Brain microvascular endothelial cell (primary cell): Measurements from ENCODE around the gene ZNF443.

Source experiments
- DNase-seq: peaks from one replicate; pipeline ENCODE4 v3.0.0-alpha.2; 2020
- H3K27ac ChIP-seq: fragments of 250-450 bp; sonication (Bioruptor Pico); 2 replicates; pipeline ENCODE4 v1.5.1; 2020; ENCODE audit warnings: mild to moderate bottlenecking, moderate library complexity
- H3K27me3 ChIP-seq: fragments of 250-450 bp; sonication (Bioruptor Pico); replicated peaks from 2 replicates; pipeline ENCODE4 v1.5.1; 2020; ENCODE audit warnings: mild to moderate bottlenecking
- H3K36me3 ChIP-seq: fragments of 250-450 bp; sonication (Bioruptor Pico); replicated peaks from 2 replicates; pipeline ENCODE4 v1.5.1; 2020; ENCODE audit warnings: mild to moderate bottlenecking
- H3K4me3 ChIP-seq: 2 replicates; pipeline ENCODE4 v1.5.1; 2011; ENCODE audit warnings: low read depth, mild to moderate bottlenecking, control low read depth, low read length, moderate library complexity
- CTCF ChIP-seq: IDR thresholded peaks from 2 replicates; pipeline ENCODE4 v1.5.1; 2011; ENCODE audit warnings: low read depth, mild to moderate bottlenecking, moderate library complexity, low read length, control low read depth, inconsistent platforms; ENCODE audit errors: missing control alignments
- in situ Hi-C: cut with HindIII; loops from 2 replicates; pipeline ENCODE4 v1.10.0; 2017; ENCODE audit warnings: low sequenced_read_pairs, low pct_ligation_motif_present

Gene ZNF443

DNA sequence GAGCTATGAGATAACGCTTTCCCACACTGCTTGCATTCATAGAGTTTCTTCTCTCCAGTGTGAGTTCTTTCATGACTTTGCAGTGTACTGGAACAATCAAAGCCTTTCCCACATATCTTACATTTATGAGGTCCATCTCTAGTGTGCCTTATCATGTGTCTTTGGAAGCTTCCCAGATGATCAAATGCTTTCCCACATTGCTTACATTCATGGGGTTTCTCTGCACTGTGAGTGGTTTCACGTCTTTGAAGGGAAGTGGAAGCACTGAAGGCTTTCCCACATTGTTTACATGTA, 60.4 kb downstream of the ZNF443 start:
- Histone ChIP-seq H3K27ac (no peak overlapping the region), H3K36me3 (no peaks in the 10 kb centered on the region), H3K27me3 (no peaks in the 10 kb centered on the region), H3K4me3 (no peak overlapping the region)
- no peak for TF ChIP-seq CTCF
- DNase-seq = no peak
- in situ Hi-C loops = no loop called here

DNA sequence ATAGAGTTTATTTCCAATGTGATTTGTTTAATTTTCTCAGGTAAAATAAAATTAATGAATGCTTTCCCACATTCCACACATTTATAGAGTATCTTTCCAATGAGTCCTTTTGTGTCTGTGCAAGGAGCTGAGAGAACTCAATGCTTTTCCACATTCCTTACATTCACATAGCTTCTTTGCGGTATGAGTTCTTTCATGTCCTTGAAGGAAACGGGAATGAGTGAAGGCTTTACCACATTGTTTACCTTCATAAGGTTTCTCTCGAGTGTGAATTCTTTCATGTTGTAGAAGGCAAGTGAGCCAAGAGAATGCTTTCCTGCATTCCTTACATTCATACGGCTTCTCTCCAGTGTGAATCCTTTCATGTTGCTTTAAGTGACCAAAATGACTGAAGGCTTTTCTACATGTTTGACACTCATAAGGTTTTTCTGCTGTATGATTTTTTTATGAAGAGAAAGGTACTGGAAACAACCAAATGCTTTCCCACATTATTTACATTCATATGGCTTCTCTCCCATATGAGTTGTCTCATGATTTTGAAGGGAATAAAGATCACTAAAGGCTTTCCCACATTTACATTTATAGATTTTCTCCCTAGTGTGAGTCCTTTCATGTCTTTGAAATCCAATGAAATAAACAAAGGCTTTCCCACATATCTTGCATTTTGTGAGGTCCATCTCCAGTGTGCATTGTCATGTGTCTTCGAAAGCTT, 60.9 kb downstream of the ZNF443 start:
- no peak overlapping the region for H3K27ac ChIP-seq
- no peaks in the 10 kb centered on the region for H3K27me3 ChIP-seq
- H3K36me3 ChIP-seq = no peaks in the 10 kb centered on the region
- TF ChIP-seq CTCF = no peak
- in situ Hi-C loops = no loop called here
- no peak for DNase-seq
- no peak overlapping the region for H3K4me3 ChIP-seq
